Stimulated activated naive CD4-positive, alpha-beta T cell (primary cell): ENCODE results near the gene CCM2L.

Source experiments
- DNase-seq, 6 experiments: peaks; one replicate each; lab custom pipeline; 2025; lab: John Stamatoyannopoulos, UW

The CCM2L gene

GRCh38 chr20:32010101-32010500 is at the start of gene CCM2L:
CCM2L (plus strand) TSS chr20:32010438; CDS start chr20:32010455, 17 bp downstream.
- no peak for DNase-seq

GRCh38 chr20:31962761-31963160 is 47.5 kb upstream of the CCM2L start:
- DNase-seq = no peak

- DNase-seq = no peak
Measured at GRCh38 chr20:31963889-31964288, 46.3 kb upstream of the CCM2L start.

DNA sequence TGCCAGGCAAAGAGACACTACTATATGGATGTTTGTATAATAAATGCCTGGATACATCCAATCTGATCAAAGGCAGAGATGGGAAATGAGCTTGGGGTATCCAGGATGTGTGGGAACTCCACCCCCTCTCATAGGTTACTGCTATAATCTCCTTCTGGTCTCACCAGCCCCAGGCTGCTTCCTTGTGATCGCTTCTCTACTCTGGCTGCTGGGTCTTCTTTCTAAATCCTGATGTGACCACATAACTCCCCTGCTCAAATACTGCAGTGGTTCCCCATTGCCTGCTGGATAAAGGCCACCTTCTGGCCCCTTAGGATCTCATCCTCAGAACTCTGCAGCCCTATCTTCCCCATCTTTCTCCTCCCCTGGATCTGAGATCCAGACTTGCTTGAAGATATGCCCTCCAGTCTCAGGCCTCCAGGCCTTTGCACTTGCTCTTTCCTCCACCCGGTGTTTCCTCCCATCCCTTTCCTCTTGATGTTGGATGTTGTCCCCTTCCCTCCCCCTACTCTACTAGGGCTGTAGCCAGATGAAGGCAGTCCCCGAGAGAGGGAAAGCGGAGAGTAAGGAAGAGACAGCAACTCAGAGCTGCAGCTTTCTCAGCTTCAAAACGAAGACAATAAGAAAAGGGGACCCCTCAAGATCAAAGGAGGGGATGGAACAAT is 43.1 kb upstream of the CCM2L start:
- DNase-seq = no peak

DNA sequence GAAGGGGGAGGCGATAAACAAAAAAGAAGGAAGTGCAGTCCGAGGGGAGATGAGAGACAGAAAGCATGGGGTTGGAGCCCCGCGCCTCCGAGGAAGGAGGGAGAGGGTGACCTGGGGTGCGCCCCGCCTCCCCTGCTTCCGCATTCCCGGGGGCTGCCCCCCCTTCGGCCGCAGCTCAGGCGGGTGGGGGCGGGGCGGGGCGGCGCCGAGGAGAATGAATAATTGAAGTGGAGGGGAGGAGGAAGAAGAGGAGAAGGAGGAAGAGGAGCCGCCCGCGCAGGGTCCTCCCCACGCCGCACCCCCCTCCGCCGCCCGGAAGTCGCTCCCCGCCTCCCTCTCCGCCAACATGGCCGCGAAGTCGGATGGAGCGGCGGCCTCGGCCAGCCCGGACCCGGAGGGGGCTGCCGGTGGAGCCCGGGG is 42.4 kb upstream of the CCM2L start, which contains the start of gene XKR7:
Gene XKR7, plus strand, starts transcription at position 322 of the 420 bp plus-strand sequence. Its CDS starts 25 bp downstream, at position 347.
- no peak for DNase-seq

GRCh38 chr20:31968291-31969126 is 41.7 kb upstream of the CCM2L start:
- DNase-seq = peak; percentile 64 to 89 (median 78)

- DNase-seq = no peak
Measured at GRCh38 chr20:31969991-31970390, 40.2 kb upstream of the CCM2L start.

- no peak for DNase-seq
Measured at GRCh38 chr20:31972471-31973021, 37.7 kb upstream of the CCM2L start.

GRCh38 chr20:31974296-31974695 is 35.9 kb upstream of the CCM2L start:
- DNase-seq = no peak

DNA sequence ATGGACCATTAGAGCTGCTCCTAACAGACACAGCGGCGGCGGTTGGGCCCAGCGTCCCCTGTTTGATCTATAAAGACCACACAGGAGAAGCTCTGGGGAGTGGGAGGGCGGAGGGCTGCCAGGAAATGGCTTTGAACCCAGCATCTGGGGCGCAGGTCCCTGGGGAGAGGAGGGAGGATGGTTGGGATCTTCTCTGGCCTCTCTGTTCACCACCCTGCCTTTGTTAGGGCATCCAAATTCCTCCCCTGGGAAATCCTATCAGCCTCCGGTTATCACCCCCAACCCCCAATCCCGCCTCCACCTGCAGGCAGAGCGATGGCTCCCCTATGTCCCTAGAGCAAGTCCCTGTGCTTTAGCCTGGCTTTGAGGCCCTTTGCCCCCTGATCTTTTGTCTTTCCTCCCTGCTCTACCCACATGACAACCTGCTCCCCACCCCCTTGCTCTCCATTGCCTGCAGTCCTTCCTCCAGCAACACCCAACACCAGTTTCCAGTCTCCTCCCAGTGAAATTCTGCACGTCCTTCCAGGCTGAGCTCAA is 35.2 kb upstream of the CCM2L start:
- no peak for DNase-seq

GRCh38 chr20:31975874-31976273 is 34.4 kb upstream of the CCM2L start:
- no peak for DNase-seq

GRCh38 chr20:31977080-31977479 is 33.2 kb upstream of the CCM2L start:
- no peak for DNase-seq

DNA sequence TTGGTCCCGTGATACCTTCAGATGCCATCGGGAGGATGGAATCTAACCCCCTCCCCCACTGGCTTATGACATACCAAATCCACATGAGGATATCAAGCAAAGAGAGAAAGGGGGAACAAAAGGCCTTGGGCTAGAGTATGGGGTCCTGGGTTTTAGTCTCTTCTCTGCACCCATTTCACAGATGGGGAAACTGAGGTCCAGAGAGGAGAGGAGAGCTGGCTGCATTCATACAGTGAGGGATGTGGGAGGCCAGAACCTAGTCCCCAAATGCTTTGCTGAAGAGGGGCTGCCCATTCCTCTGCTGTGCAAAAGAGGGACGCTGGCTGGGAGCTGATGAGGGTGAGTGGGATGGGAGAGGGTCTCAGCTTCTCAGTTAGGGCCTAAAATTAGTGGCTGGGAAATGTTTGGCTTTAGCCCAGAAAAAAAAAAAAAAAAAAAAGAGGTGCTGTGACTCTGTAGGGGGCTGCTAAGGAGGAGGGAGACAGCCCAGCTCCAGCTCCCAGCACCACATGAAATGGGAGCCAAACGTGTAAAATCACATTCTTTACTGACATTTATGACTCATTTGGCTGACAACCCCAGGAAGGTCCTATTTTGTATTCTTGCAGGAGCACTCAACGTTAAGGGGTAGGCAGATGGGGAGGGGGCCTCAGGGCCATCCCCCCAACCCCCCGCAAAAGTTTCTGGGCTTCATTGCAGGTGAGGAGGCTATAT is 30.4 kb upstream of the CCM2L start:
- DNase-seq = no peak

DNA sequence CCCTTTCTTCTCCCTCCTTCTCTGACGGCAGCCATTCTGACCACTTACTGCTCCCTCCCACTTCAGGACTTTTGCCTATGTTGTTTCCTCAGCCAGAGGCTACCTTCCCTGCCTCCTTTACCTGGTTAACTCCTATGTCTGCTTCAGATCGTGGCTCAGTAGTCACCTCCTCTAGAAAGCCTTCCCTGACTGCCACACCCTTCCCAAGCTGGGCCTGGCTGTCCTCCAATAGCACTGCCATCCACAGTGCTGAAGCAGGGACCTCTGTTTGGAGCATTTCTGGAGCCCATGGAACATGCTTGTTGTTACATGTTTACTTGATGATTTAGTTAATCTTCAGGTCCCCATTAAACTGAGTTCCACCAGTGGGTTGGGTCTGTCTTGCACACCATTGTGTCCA is 28.5 kb upstream of the CCM2L start:
- DNase-seq = no peak

DNA sequence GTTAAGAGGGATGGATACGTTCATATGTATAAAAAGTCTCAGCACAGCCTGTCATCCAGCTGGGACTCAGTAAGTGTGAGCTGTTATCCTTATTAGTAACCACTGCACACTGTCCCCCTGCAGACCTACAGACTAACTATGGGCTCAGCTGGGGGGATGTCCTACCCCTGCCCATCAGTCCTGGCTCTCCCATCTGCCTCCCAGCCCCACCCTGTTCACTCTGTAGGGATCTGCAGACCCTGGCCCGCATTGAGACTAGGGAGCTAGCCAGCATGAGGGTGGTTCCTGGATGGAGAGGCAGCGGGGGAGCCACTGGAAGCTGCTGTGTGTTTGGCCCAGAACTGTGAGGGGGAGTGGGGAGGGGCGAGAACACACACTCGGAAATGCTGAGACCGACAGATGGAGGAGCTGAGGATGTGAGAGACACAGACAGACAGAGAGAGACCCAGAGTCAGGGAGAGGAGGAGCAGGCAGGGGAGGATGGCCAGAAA is 25.2 kb upstream of the CCM2L start:
- no peak for DNase-seq

- DNase-seq = no peak
Measured at GRCh38 chr20:31987744-31988143, 22.5 kb upstream of the CCM2L start.

DNA sequence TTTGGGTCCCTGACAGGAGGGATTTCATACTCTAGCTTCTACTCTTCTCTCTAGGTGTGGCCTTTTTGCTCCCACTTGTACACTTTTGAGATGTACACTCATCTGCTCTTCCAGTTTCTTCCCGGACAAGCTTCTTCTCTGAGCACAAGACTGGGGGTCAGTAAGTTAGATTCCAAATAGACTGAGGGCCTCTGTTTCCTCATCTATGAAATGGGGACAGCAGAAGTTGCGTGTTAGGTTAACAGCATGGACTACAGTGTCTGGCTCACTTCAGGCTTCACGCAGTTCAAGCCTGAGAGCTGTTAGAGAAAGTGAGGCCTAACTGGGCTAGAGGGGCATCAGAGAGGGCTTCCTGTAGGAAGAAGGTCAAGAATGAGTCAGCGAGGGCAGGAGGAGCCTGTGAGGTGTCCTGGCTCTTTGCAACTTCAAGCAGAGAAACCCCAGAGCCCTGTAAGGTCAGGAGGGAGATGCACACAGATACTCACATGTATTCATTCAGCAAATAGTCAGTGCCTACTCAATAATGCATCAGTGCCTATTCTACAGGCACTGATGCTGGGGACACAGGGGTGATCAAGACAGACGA is 21.7 kb upstream of the CCM2L start:
- no peak for DNase-seq

GRCh38 chr20:31989030-31989645 is 21.1 kb upstream of the CCM2L start:
- no peak for DNase-seq

- DNase-seq = no peak
Measured at GRCh38 chr20:31990641-31991338, 19.4 kb upstream of the CCM2L start.

DNA sequence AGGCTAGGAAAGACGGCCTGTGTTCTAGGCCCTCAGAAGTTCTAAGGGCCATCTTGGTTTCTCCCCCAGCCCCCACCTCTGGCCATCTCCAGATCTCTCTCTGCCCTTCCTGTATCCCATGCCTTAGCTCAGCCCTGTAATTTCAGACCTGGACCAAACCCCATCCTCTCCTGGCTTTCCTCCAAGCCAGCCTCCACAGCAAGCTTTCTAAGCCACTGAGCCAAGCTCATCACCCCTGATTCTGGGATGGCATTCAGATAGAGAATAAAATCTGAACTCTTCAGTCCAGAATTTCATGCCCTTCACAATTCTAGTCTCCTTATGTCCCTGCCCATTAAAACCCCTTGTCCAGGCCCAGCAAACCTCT is 18.9 kb upstream of the CCM2L start:
- DNase-seq = no peak
